Activated gamma-delta T cell (primary cell): Measurements from ENCODE around the gene KRT13.

Source experiments
- DNase-seq: peaks from one replicate; lab custom pipeline; 2025; lab: John Stamatoyannopoulos, UW

KRT13 gene

GRCh38 chr17:41494524-41494923 is 10.9 kb downstream of the KRT13 start:
- DNase-seq: no peak

DNA sequence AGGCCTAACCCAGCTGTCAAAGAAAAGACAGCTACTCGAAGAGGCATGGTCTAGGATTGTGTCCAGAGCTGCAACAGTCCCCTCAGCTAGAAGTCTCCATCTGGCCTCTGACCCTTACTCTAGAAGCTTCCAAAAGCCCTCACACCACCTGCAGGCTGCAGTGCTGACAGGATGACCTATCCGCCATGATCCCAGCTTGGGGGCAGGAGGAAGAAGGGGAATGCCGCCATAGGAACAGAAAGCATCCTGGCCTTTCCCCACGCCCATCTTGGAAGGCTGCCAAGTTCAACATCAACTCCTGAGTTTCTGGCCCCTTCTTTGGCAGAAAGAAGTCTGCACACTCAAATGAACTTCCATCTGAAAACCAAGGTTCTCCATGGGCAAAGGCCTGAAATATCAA is 12.6 kb downstream of the KRT13 start:
- DNase-seq: no peak

DNA sequence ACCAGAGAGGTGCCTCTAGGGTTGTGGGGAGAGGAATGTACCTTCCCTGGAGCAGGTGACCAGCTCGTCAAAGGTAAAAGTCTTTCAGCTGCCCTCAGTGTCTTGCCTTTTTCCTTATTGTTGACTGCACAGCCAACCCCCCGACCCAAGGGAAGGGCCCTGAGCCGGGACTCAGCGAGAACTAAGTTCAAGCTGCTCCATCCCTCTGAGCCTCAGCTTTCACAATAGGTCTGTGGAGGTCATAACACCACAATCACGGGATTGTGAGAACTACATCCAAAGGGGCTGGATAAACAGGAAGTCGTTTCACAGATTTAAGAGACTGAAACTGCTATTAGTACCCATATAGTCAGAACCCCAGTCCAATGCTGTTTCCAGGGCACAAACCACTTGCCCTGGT is 13.1 kb downstream of the KRT13 start:
- no peak for DNase-seq

DNA sequence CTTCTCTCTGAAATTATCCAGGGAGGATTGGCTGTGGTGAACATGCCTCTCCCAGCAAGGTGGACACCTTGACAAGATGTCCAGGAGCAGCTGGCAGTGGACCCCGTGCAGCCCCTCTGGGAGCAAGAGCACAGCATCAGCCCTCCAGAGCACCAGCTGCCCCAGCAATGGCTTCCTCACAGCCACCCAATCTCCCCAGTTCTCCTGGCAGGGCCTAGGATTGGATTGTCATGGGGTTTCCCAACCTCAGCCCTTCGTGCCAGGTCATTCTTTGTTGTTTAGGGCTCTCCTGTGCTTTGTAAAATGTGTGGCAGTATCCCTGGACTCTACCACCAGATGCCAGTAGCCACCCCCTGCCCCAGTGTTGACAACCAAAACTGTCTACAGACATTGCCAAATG is 13.9 kb downstream of the KRT13 start:
- DNase-seq: no peak

DNA sequence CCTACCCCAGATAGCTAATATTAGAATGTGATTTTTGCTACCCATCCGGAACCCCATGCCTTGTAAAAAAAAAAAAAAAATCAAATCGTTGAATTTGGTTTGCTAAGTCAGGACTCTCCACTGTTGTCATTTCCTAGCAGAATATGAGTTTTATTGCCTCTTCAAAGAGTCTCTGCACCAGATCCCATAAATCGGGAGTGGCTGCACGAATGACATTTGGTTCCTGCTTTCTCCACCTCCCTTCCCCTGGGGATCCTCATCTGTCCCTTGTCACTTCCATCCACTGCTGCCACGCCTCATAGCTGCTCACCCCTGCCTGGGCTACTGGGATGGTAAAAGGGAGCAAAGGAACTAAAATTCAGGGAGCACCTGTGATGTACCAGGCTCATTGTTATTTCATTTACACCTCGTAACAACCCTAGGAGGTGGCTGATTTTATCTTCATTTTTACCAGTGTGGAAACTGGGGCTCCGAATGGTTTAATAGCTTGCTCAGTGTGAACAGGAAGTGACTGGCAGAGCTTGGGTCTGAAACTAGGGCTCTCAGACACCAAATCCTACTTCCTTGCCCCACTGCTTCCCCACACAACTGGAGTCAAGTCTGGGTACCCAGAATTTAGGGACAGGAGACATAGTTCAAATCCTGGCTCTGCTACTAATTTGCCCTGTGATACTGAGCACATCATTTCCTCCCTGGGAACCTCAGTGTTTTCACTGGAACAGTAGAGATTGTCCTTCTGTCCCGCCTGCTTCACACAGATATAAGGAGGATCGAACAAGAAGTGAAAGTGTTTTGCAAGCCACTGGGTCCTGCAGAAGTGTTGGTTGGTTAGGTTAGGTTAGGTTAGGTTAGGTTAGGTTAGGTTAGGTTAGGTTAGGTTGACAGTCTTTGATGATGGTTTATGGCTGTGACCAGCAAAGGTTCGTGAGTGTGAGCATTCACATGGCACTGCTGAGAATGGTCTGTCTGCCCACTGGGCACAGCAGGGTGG is 15.1 kb downstream of the KRT13 start:
- DNase-seq: no peak

DNA sequence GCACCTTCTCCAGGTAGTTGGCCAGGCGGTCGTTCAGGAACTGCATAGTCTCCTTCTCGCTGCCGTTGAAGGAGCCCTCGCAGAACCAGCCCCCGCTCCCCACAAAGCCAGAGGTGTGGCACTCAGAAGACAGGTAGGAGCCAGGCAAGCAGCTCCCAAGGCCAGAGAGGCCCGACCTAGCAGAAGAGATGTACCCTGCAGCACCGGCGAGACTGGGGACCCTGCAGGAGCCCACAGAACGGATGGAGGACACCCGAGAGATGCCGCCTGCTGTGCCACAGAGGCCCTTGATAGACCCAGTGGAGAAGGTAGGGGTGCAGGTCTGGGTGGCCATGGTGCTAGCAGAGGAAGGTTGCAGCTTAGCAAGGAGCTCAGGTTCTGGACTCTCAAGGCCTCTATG is 15.9 kb downstream of the KRT13 start, which contains the start of gene KRT36:
TSS of gene KRT36 (minus strand) at position 380 of the 400 bp plus-strand sequence. CDS start at position 334, 46 bp downstream.
- DNase-seq: no peak

- no peak for DNase-seq
Observed at GRCh38 chr17:41486809-41487530, 18.4 kb downstream of the KRT13 start.

DNA sequence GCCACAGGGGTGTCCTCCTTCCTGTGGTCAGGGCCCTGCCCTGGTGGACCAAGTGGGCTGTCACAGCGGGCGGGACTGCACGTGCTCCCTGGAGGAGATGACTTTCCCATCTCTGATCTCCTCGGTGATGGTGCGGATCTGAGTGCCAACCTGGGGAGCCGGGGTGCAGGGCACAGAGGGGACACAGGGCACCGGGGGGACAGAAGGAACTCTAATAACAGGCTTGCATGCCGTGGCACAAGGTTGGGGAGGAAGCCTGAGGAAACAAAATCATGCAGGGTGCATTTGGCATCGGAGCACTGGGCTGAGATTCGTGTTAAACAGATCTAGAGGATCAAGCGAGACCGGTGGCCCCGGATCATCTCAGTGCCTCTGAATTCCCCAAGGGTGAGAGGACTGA is 19.1 kb downstream of the KRT13 start:
- no peak for DNase-seq

DNA sequence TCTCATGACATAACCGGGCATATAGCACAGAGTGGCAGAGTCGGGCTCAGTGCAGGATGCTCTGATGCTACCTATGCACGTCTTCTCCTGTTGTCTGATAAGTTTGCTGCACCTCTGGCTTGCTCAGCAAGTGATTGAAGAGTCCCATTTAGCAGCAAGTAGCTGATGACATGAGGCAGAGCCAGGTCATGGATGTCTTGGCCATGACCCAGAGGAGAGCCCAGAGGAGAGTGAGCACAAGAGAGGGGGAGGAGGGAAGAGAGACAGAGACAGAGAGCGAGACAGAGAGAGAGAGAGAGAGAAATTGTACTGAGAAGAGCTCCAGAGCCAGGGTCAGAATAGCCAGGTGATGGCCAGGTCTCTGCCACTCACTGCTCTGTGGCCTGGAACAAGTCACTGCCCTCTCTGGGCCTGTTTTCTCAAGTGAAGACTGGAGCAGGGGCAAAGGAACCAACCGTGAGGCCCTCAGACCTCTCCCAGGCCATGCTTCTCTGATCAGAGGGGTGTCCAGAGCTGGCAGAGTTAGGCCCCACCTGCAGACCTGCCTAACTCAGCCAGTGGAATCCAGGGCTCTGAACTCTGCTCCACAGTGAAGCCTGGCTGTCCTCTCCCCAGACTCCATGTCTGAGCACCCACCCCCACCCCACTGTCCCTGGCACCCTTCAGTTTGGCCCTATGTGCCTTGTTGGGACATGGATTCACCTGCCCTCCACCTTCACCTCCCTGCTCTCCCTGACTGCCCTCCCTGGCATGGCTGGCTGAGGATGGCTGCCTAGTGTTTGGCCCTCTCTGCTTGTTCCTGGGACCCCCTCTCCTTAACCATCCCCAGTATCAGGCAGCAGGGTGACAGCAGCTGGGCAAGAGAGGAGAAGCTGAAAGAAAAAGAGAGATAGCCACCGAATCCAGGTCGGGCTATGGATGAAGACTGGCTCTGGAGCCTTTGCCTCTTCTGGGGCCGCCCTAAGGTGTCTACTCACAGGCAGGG is 20.2 kb downstream of the KRT13 start:
- DNase-seq: no peak

GRCh38 chr17:41483991-41484826 is 21.2 kb downstream of the KRT13 start:
- DNase-seq: no peak

- no peak for DNase-seq
Observed at GRCh38 chr17:41483531-41483930, 21.9 kb downstream of the KRT13 start.

DNA sequence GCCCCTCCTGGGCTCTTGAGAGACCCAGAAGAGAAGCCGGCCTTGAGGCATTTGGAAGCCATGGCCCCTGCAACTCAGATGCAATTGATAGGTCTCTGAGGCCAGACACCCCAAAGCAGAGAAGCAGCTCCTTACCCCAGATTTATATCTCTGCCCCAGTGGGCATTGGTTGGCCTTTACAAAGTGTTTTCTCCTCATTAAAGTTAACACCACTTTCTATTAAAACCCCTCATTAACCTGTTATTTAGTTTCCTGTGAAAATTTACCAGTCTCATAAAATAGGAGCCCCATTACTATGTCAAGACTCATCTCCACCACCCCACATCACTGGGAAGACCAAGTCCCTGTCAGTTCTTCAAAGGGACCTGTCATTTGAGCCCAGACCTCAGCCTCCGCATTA is 24.4 kb downstream of the KRT13 start, which contains the start of gene KRT35:
TSS of gene KRT35 (minus strand) at position 116 of the 400 bp plus-strand sequence. CDS start at position 62, 54 bp downstream.
- no peak for DNase-seq

DNA sequence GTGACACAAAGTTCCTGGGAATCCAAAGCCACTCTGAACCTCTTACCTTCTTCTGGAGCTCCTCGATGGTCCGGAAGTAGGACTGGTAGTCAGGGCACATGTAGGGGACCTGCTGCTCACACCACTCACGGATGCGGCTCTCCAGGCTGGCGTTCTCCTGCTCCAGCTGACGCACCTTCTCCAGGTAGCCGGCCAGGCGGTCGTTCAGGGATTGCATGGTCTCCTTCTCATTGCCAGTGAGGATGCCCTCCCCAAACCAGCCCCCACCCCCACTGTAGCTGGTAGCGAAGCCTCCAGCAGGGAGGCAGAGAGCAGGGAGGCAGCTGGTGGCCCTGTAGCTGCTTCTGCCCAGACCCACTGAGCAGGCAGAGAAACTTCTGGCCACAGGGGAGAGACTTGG is 24.8 kb downstream of the KRT13 start:
- no peak for DNase-seq

- no peak for DNase-seq
Observed at GRCh38 chr17:41480136-41480535, 25.3 kb downstream of the KRT13 start.

- DNase-seq: no peak
Observed at GRCh38 chr17:41478237-41478636, 27.2 kb downstream of the KRT13 start.

- no peak for DNase-seq
Observed at GRCh38 chr17:41476866-41477815, 28.3 kb downstream of the KRT13 start.

DNA sequence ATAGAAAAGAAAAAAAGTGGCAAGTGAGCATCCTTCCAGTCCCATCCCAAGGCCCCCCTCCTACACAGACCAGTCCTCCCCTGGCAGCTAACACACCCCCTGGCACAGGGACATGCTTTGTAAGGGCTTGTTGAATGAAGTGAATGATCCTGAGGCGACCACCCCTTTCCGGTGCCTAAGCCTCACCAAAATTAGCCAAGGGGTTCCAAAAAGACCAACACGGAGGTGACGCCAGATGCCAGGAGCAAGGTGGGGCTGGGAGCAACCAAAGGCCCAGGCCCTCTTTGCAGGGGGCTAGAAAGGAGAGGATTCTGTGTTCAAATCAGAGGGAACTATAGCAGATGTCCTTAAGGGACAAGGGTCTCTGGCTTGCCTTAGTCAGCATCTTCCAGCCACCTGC is 30.0 kb downstream of the KRT13 start:
- no peak for DNase-seq

- no peak for DNase-seq
Observed at GRCh38 chr17:41474863-41475262, 30.5 kb downstream of the KRT13 start.

- DNase-seq: no peak
Observed at GRCh38 chr17:41468346-41468745, 37.1 kb downstream of the KRT13 start.
